GM12892 (cell line): ENCODE results near the gene CACNA2D3.

Source experiments
- POLR2A ChIP-seq: IDR thresholded peaks from 2 replicates; pipeline ENCODE4 v1.6.1; 2011; ENCODE audit warnings: low read depth, low read length, control low read depth
- POLR2AphosphoS5 ChIP-seq: IDR thresholded peaks from 2 replicates; pipeline ENCODE4 v1.6.1; 2011; ENCODE audit warnings: low read depth, low read length, control low read depth
- TAF1 ChIP-seq: IDR thresholded peaks from 2 replicates; pipeline ENCODE4 v1.6.1; 2011; ENCODE audit warnings: low read depth, mild to moderate bottlenecking, control low read depth, low read length, borderline replicate concordance

- TF ChIP-seq POLR2A (no peak), POLR2AphosphoS5 (no peak), TAF1 (no peak)
Measured at GRCh38 chr3:54294214-54294613, 171.9 kb downstream of the CACNA2D3 start.
